ENCODE results near the gene SRMS.
A peak's percentile ranks its signal among the peaks of the same experiment; 100 is the strongest.

Gene SRMS

DNA sequence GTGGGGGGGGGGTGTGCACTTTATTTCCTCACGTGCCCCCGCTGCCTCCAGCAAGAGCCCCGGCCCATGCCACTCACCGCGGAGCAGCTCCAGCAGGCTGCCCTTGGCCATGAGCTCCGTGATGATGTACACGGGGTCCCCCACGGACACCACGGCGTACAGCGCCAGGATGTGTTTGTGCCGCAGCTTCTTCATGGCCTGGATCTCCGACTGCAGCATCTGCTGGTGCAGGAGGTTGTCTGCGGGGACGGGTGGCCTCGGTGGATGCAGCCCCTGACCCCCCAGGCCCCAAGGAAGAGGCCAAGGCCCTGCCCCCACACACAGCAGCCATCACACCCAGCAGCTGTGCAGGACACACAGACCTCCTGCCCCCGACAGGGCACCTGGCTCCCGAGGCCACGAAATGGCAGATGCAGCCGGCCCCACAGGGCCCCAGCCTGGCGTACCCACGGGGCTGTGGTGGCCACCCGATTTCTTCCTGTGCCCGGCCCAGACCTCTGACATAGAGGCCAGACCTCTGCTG lies 15.0 kb downstream of the SRMS start:
- DNase-seq: no peak
- POLR2A ChIA-PET: interaction anchor here (1.1 kb wide), 1 partner anchor 11 kb away, joined by 3 read pairs; no protein-coding TSS in a partner anchor
- WGBS (ENCODE audit: insufficient coverage): 89% methylated on average over 17 of the region's 24 CpGs
- CTCF ChIA-PET: interaction anchor here (0.8 to 2.9 kb wide), 2 partner anchors 9 to 11 kb away, joined by 3 to 12 read pairs; partner anchors contain the start of gene PPDPF
- H3K36me3 ChIP-seq (ENCODE audit: control insufficient read depth in 4 of 4, insufficient read depth in 4 of 4, low read length in 3 of 4): no peaks in the 10 kb centered on the region
- no peaks in the 10 kb centered on the region for H3K9me3 ChIP-seq (ENCODE audit: control extremely low read depth in 1 of 5, control insufficient read depth in 4 of 5, insufficient read depth in 2 of 5, low read depth in 1 of 5, low read length in 4 of 5)
- H3K4me3 ChIP-seq (ENCODE audit: control insufficient read depth in 1 of 7, extremely low read depth in 1 of 7, insufficient read depth in 4 of 7, low read depth in 2 of 7, low read length in 6 of 7): no peak overlapping the region
- no peak overlapping the region for H3K27ac ChIP-seq (ENCODE audit: insufficient read depth in 1 of 2, low read depth in 1 of 2, low read length in 2 of 2, poor library complexity in 1 of 2, severe bottlenecking in 2 of 2)
- H3K27me3 ChIP-seq (replicated peaks in 2 of 5; ENCODE audit: control insufficient read depth in 4 of 5, insufficient read depth in 5 of 5, low read length in 4 of 5): peaks cover 0 to 3% (median 0%) of the 10 kb centered on the region in 5 experiments
- H3K4me1 ChIP-seq (ENCODE audit: control extremely low read depth in 1 of 4, control insufficient read depth in 4 of 4, insufficient read depth in 4 of 4, low read length in 3 of 4): peaks cover 0 to 10% (median 8%) of the 10 kb centered on the region in 4 experiments

DNA sequence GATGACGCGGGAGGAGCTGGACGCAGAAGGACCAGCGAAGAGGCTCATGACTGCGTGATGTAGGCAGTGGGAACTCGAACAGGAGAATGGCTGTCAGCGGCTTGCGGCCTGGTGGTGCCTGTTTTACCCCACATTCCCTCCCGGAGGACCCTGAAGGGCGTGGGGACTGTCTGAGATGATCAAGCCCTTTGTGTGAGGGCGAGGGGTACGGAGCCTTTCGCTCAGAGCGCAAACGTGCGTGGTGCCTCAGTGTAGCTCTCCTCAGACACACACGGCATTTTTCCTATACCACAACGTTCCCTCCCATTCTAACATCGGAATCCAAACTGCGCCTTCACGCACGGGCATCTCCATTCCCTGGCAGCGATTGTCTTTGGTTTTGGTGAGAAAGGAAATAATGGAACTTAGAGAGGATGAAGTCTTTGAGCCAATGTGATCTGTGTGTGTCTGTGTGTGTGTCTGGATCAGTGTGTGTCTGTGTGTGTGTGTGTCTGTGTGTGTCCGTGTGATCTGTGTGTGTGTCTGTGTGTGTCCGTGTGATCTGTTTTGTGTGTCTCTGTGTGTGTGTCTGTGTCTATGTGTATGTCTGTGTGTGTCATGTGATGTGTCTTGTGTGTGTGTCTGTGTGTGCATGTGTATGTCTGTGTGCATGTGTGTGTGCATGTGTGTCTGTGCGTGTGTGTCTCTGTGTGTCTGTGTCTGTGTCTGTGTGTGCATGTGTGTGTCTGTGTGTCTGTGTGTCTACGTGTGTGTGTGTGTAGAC lies 15.7 kb downstream of the SRMS start:
- DNase-seq: peak in 1 of 3 donors; percentile 31
- H3K36me3 ChIP-seq (ENCODE audit: control insufficient read depth in 4 of 4, insufficient read depth in 4 of 4, low read length in 3 of 4): no peaks in the 10 kb centered on the region
- H3K27me3 ChIP-seq (replicated peaks in 2 of 5; ENCODE audit: control insufficient read depth in 4 of 5, insufficient read depth in 5 of 5, low read length in 4 of 5): peaks cover 0 to 3% (median 0%) of the 10 kb centered on the region in 5 experiments
- no peaks in the 10 kb centered on the region for H3K9me3 ChIP-seq (ENCODE audit: control extremely low read depth in 1 of 5, control insufficient read depth in 4 of 5, insufficient read depth in 2 of 5, low read depth in 1 of 5, low read length in 4 of 5)
- 93% methylated on average over 19 of the region's 27 CpGs for WGBS (ENCODE audit: insufficient coverage)
- no peak overlapping the region for H3K27ac ChIP-seq (ENCODE audit: insufficient read depth in 1 of 2, low read depth in 1 of 2, low read length in 2 of 2, poor library complexity in 1 of 2, severe bottlenecking in 2 of 2)
- POLR2A ChIA-PET: interaction anchor here (1.1 kb wide), 1 partner anchor 11 kb away, joined by 3 read pairs; no protein-coding TSS in a partner anchor
- peaks cover 0 to 3% (median 1%) of the 10 kb centered on the region in 4 experiments for H3K4me1 ChIP-seq (ENCODE audit: control extremely low read depth in 1 of 4, control insufficient read depth in 4 of 4, insufficient read depth in 4 of 4, low read length in 3 of 4)
- H3K4me3 ChIP-seq (ENCODE audit: control insufficient read depth in 1 of 7, extremely low read depth in 1 of 7, insufficient read depth in 4 of 7, low read depth in 2 of 7, low read length in 6 of 7): no peak overlapping the region
- CTCF ChIA-PET: interaction anchor here (0.8 to 2.9 kb wide), 2 partner anchors 8 to 10 kb away, joined by 3 to 12 read pairs; partner anchors contain the start of gene PPDPF

DNA sequence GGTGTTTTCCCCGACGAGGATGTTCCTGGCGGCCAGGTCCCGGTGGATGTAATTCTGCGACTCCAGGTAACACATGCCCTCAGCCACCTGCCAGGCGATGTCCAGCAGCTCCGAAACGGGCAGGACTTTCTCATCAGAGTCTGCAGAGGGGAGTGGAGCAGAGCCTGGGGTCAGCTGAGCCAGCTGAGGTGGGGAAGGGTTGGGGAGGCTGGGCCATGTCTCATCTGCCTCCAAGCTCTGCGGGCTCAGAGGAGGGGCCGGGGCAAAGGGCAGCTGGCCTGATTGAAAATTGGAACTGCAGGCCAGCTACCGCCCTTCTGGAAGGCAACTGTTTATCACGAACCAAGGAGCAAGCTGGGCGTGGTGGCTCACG lies 16.8 kb downstream of the SRMS start:
- no peak for DNase-seq
- Histone ChIP-seq H3K27ac (ENCODE audit: insufficient read depth in 1 of 2, low read depth in 1 of 2, low read length in 2 of 2, poor library complexity in 1 of 2, severe bottlenecking in 2 of 2) (no peak overlapping the region), H3K4me1 (ENCODE audit: control extremely low read depth in 1 of 4, control insufficient read depth in 4 of 4, insufficient read depth in 4 of 4, low read length in 3 of 4) (peaks cover 0 to 5% (median 4%) of the 10 kb centered on the region in 4 experiments), H3K4me3 (ENCODE audit: control insufficient read depth in 1 of 7, extremely low read depth in 1 of 7, insufficient read depth in 4 of 7, low read depth in 2 of 7, low read length in 6 of 7) (no peak overlapping the region), H3K36me3 (ENCODE audit: control insufficient read depth in 4 of 4, insufficient read depth in 4 of 4, low read length in 3 of 4) (no peaks in the 10 kb centered on the region), H3K27me3 (replicated peaks in 2 of 5; ENCODE audit: control insufficient read depth in 4 of 5, insufficient read depth in 5 of 5, low read length in 4 of 5) (peaks cover 0 to 3% (median 0%) of the 10 kb centered on the region in 5 experiments), H3K9me3 (ENCODE audit: control extremely low read depth in 1 of 5, control insufficient read depth in 4 of 5, insufficient read depth in 2 of 5, low read depth in 1 of 5, low read length in 4 of 5) (no peaks in the 10 kb centered on the region)
- 88% methylated on average over 12 of the region's 14 CpGs for WGBS (ENCODE audit: insufficient coverage)
- ChIA-PET CTCF (interaction anchor here (0.8 to 2.9 kb wide), 2 partner anchors 9 kb away, joined by 3 to 12 read pairs; partner anchors contain the start of gene PPDPF), POLR2A (no interaction called here)

DNA sequence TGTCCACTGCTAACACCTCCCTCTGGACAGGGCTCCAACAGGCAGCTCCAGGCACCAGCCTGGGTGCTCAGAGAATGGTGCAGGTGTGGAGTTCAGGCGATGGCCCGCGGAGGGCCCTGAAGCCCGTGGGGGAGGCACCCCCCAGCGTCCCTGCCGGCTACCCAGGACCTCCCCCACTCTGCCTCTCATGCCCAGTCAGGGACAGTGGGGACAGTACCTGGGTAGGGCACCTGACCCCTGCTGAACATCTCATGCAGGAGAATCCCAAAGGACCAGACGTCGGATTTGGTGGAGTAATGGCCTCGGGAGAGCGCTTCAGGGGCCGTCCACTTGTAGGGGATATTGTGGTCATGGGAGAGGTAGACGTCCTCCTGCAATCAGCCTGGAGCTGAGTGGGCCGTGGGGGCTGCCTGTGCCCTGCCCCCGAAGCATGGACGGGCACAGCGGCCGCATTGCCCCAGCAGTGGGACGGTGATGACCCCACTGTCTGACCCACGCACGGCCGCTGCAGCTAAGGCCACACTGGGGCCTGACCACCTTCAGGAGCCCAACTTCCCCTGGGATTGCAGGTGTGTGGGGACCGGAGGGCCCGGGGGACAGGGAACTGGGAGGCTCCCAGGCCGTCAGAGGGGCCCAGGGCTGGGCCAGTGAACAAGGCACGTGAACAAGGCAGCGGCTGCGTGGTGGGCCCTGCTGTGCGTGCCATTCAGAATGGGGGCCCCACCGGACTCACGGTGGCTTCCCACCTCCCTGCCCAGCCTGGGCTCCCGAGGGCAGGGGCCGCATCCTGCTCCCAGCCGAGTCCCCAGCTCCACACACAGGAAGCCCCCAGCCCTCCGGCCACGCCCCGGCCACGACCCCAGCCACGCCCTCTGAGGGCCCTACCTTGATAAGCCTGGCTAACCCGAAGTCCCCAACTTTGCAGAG lies 17.4 kb downstream of the SRMS start:
- Histone ChIP-seq H3K4me3 (ENCODE audit: control insufficient read depth in 1 of 7, extremely low read depth in 1 of 7, insufficient read depth in 4 of 7, low read depth in 2 of 7, low read length in 6 of 7) (no peak overlapping the region), H3K4me1 (ENCODE audit: control extremely low read depth in 1 of 4, control insufficient read depth in 4 of 4, insufficient read depth in 4 of 4, low read length in 3 of 4) (peaks cover 0 to 6% (median 5%) of the 10 kb centered on the region in 4 experiments), H3K36me3 (ENCODE audit: control insufficient read depth in 4 of 4, insufficient read depth in 4 of 4, low read length in 3 of 4) (no peaks in the 10 kb centered on the region), H3K27me3 (replicated peaks in 2 of 5; ENCODE audit: control insufficient read depth in 4 of 5, insufficient read depth in 5 of 5, low read length in 4 of 5) (peaks cover 0 to 3% (median 0%) of the 10 kb centered on the region in 5 experiments), H3K27ac (ENCODE audit: insufficient read depth in 1 of 2, low read depth in 1 of 2, low read length in 2 of 2, poor library complexity in 1 of 2, severe bottlenecking in 2 of 2) (no peak overlapping the region), H3K9me3 (ENCODE audit: control extremely low read depth in 1 of 5, control insufficient read depth in 4 of 5, insufficient read depth in 2 of 5, low read depth in 1 of 5, low read length in 4 of 5) (no peaks in the 10 kb centered on the region)
- WGBS (ENCODE audit: insufficient coverage): 85% methylated on average over 38 of the region's 39 CpGs
- POLR2A ChIA-PET: no interaction called here
- CTCF ChIA-PET: interaction anchor here (0.8 to 2.9 kb wide), 2 partner anchors 8 kb away, joined by 3 to 12 read pairs; partner anchors contain the start of gene PPDPF
- DNase-seq: no peak

DNA sequence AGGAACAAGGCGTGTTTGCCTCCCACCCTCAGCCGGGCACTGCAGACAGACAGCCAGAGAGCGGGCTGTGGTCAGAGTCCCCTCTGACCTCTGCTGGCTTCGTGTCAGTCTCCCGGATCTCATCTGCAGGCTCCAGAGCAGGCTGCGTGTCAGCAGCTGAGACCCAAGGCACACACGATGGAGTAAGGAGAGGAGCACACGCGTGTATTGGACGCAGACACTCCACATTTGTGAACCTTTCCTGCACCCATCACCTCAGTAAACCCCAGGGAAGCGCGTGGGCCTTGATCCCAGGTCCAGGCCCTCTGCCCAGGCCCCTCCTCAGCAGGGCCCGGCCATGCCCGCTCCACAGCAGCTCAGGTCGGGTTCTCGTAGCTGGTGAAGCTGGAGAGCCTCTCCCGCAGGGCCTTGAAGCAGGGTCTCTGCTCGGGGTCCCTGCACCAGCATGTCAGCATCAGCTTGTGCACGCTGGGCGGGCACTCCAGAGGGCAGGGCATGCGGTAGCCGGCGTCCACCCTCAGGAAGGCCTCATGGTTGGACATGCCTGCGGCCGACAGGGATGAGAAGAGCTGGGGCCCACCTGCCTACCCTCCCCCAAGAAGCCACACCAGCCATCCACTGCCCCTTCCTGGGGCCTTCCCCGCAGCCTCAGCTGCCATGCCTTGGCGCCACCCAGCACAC lies 18.2 kb downstream of the SRMS start:
- Histone ChIP-seq H3K4me3 (ENCODE audit: control insufficient read depth in 1 of 7, extremely low read depth in 1 of 7, insufficient read depth in 4 of 7, low read depth in 2 of 7, low read length in 6 of 7) (no peak overlapping the region), H3K27ac (ENCODE audit: insufficient read depth in 1 of 2, low read depth in 1 of 2, low read length in 2 of 2, poor library complexity in 1 of 2, severe bottlenecking in 2 of 2) (no peak overlapping the region), H3K36me3 (ENCODE audit: control insufficient read depth in 4 of 4, insufficient read depth in 4 of 4, low read length in 3 of 4) (no peaks in the 10 kb centered on the region), H3K27me3 (replicated peaks in 2 of 5; ENCODE audit: control insufficient read depth in 4 of 5, insufficient read depth in 5 of 5, low read length in 4 of 5) (peaks cover 0 to 3% (median 0%) of the 10 kb centered on the region in 5 experiments), H3K4me1 (ENCODE audit: control extremely low read depth in 1 of 4, control insufficient read depth in 4 of 4, insufficient read depth in 4 of 4, low read length in 3 of 4) (peaks cover 0 to 6% (median 5%) of the 10 kb centered on the region in 4 experiments), H3K9me3 (ENCODE audit: control extremely low read depth in 1 of 5, control insufficient read depth in 4 of 5, insufficient read depth in 2 of 5, low read depth in 1 of 5, low read length in 4 of 5) (no peaks in the 10 kb centered on the region)
- CTCF ChIA-PET: interaction anchor here (0.8 to 2.9 kb wide), 2 partner anchors 8 to 9 kb away, joined by 3 to 12 read pairs; partner anchors contain the start of gene PPDPF
- no peak for DNase-seq
- WGBS (ENCODE audit: insufficient coverage): 96% methylated on average over 19 of the region's 27 CpGs
- POLR2A ChIA-PET: interaction anchor here (0.6 to 1.3 kb wide), 3 partner anchors 8 to 1029 kb away, joined by 3 to 8 read pairs (median 3); partner anchors contain the start of gene PTK6

DNA sequence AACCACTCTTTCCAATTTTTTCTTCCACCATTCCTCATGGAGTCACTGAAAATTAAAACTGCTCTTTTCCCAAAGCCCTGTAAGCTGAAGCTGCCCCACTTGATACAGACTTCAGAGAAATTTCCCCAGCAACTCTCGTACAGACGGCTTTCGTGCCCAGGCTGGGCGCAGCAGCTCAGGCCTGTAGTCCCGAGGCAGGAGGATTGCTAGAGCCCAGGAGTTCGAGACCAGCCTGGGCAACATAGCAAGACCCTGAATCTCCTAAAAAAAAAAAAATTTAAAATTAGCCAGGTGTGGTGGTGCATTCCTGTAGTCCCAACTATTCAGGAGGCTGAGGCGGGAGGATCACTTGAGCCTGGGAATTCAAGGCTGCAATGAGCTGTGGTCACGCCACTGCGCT lies 20.4 kb downstream of the SRMS start:
- ChIA-PET POLR2A (no interaction called here), CTCF (interaction anchor here (1.6 kb wide), 1 partner anchor 17 kb away, joined by 3 read pairs; no protein-coding TSS in a partner anchor)
- peaks cover 2 to 14% (median 7%) of the 10 kb centered on the region in 4 experiments for H3K36me3 ChIP-seq (ENCODE audit: control insufficient read depth in 4 of 4, insufficient read depth in 4 of 4, low read length in 3 of 4)
- WGBS (ENCODE audit: insufficient coverage): 97% methylated on average over 9 of the region's 9 CpGs
- peaks cover 0 to 11% (median 6%) of the 10 kb centered on the region in 5 experiments for H3K9me3 ChIP-seq (ENCODE audit: control extremely low read depth in 1 of 5, control insufficient read depth in 4 of 5, insufficient read depth in 2 of 5, low read depth in 1 of 5, low read length in 4 of 5)
- H3K4me1 ChIP-seq (ENCODE audit: control extremely low read depth in 1 of 4, control insufficient read depth in 4 of 4, insufficient read depth in 4 of 4, low read length in 3 of 4): peaks cover 4 to 9% (median 5%) of the 10 kb centered on the region in 4 experiments
- no peak overlapping the region for H3K27ac ChIP-seq (ENCODE audit: insufficient read depth in 1 of 2, low read depth in 1 of 2, low read length in 2 of 2, poor library complexity in 1 of 2, severe bottlenecking in 2 of 2)
- H3K27me3 ChIP-seq (replicated peaks in 2 of 5; ENCODE audit: control insufficient read depth in 4 of 5, insufficient read depth in 5 of 5, low read length in 4 of 5): peaks cover 0 to 3% (median 0%) of the 10 kb centered on the region in 5 experiments
- DNase-seq: no peak
- no peak overlapping the region for H3K4me3 ChIP-seq (ENCODE audit: control insufficient read depth in 1 of 7, extremely low read depth in 1 of 7, insufficient read depth in 4 of 7, low read depth in 2 of 7, low read length in 6 of 7)

Measured in common myeloid progenitor, CD34-positive (primary cell).